GM12892 (cell line): ENCODE results near the gene TOM1.
"Not testable (repeated sequence)": the region's sequence is repeated elsewhere in the genome, so short reads cannot be mapped to it uniquely, and the experiment has no call there.

Experiments
- DNase-seq: peaks from one replicate; pipeline ENCODE4 v3.0.0; 2011; ENCODE audit not compliant: insufficient read length
- FAIRE-seq: peaks from 2 replicates; lab custom pipeline; 2011; peaks lifted over from hg19 to GRCh38; lab: Jason Lieb, UNC
- POLR2A ChIP-seq: IDR thresholded peaks from 2 replicates; pipeline ENCODE4 v1.6.1; 2011; ENCODE audit warnings: low read depth, low read length, control low read depth
- POLR2AphosphoS5 ChIP-seq: IDR thresholded peaks from 2 replicates; pipeline ENCODE4 v1.6.1; 2011; ENCODE audit warnings: low read depth, low read length, control low read depth
- TAF1 ChIP-seq: IDR thresholded peaks from 2 replicates; pipeline ENCODE4 v1.6.1; 2011; ENCODE audit warnings: low read depth, mild to moderate bottlenecking, control low read depth, low read length, borderline replicate concordance

TOM1 gene

DNA sequence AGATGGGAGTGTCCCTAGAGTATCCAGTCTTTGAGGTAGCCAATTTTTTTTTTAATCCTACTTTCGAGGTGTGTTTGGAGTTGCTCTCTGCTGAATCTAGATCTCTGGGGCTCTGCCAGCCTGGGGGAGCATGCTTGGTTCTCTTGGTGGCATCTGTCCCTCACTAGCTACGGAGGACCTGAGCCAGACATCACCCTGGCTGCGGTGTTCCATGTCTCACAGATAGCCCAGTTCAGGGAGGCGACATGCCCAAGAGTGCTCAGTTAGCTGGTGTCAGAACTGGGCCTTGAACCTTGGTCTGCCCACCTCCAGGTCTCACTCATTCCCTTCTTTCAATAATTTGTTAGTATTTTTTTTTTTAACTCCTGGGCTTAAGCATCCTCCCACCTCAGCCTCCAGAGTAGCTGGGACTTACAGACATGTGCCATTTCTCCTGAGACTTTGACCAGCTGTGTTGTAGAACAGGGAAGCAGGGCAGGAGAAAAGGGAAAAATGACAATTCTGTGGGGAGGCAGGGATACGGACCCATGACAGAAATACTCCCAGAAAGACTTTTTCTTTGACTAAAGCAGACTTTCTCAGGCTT is 81.8 kb downstream of the TOM1 start:
- DNase-seq (no peak), FAIRE-seq (no peak)
- no peak for TF ChIP-seq POLR2AphosphoS5
- TF ChIP-seq TAF1: no peak
- TF ChIP-seq POLR2A: no peak

DNA sequence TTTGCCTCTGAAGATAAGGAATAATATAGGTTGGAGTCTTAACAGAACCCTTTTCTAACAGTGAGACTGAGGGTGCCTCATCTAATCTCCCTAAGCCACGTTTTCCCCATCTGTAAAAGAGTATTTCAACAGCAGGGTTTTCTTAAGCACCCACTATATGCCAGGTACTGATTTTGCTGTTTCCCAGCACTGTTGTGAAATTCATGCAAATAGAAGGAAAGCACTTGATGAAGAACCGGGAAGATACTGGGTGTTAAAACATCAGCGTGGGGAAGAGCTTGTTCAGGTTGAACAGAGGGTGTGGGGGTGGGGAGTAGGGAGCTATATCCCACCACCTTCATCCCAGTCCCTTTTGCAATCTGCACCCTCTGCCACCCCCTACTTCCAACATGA is 84.0 kb downstream of the TOM1 start:
- no peak for TF ChIP-seq TAF1
- no peak for TF ChIP-seq POLR2AphosphoS5
- no peak for TF ChIP-seq POLR2A
- DNase-seq (no peak), FAIRE-seq (no peak)

GRCh38 chr22:35384527-35384926 is 84.8 kb downstream of the TOM1 start:
- FAIRE-seq (peak; percentile 58), DNase-seq (no peak)
- TF ChIP-seq POLR2A (no peak), TAF1 (no peak), POLR2AphosphoS5 (no peak)

GRCh38 chr22:35384975-35385588 is 85.4 kb downstream of the TOM1 start:
- TF ChIP-seq TAF1 (no peak), POLR2A (no peak), POLR2AphosphoS5 (no peak)
- FAIRE-seq (no peak), DNase-seq (no peak)

- TF ChIP-seq POLR2A: no peak
- TF ChIP-seq TAF1: no peak
- no peak for TF ChIP-seq POLR2AphosphoS5
- DNase-seq: no peak
- no peak for FAIRE-seq
Measured at GRCh38 chr22:35386670-35387288, 87.1 kb downstream of the TOM1 start.

DNA sequence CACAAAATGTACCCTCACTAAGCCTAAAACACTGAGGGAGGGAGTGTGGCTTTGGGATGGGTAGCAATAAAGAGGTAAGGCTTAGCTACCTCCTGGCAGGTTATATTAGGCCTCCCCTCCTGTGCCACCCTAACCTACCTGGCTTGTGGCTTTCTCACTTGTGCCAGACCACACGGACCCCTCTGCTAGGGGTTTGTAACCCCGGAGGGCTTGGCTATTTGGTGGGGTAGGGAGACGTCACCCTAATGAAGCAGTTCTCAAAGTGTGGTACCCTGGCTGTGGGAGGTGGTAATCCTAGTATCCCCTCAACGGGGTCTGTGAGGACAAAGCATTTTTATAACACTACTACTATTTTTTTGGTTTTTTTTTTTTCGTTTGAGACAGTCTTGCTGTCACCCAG is 91.2 kb downstream of the TOM1 start:
- DNase-seq (no peak), FAIRE-seq (no peak)
- no peak for TF ChIP-seq POLR2A
- no peak for TF ChIP-seq POLR2AphosphoS5
- no peak for TF ChIP-seq TAF1

DNA sequence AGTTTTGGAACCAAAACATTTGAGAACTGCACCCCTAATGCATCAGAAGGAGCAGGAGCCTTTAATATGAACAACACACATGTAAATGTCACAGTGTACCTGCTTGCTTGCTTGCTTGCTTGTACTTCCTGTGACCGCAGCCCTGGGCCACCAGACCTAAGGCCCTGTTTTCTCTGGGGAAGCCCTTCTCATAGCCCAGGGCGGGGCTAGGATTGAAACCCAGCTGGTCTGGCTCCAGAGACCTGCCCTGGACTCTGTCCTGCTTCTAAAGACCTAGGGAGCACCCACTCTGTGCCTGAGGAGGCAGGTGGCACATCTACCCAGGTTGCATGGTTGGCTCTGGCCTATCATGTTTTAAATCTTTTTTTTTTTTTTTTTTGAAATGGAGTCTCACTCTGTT is 92.7 kb downstream of the TOM1 start:
- FAIRE-seq (peak; percentile 61), DNase-seq (no peak)
- TF ChIP-seq TAF1 (no peak), POLR2AphosphoS5 (no peak), POLR2A (no peak)

GRCh38 chr22:35393116-35394010 is 93.7 kb downstream of the TOM1 start:
- no peak for DNase-seq
- no peak for TF ChIP-seq POLR2AphosphoS5
- no peak for TF ChIP-seq TAF1
- no peak for TF ChIP-seq POLR2A
- FAIRE-seq: no peak

GRCh38 chr22:35394011-35394312 is 94.3 kb downstream of the TOM1 start:
- DNase-seq (no peak), FAIRE-seq (no peak)
- TF ChIP-seq TAF1 (no peak), POLR2A (no peak), POLR2AphosphoS5 (no peak)

- no peak for FAIRE-seq
- DNase-seq: no peak
- no peak for TF ChIP-seq POLR2A
- no peak for TF ChIP-seq POLR2AphosphoS5
- no peak for TF ChIP-seq TAF1
Measured at GRCh38 chr22:35394810-35395563, 95.3 kb downstream of the TOM1 start.

- DNase-seq, FAIRE-seq: not testable (repeated sequence)
Measured at GRCh38 chr22:35396622-35397021, 96.9 kb downstream of the TOM1 start.
